Measurements from ENCODE around the gene VWA3B. TPM values are rescaled to one million over a fixed set of nuclear protein-coding genes. Genes with fewer than 3 reads are reported as not detected.

Gene VWA3B
- total and polyA plus RNA-seq, 2 experiments from 2014 or later = not detected

DNA sequence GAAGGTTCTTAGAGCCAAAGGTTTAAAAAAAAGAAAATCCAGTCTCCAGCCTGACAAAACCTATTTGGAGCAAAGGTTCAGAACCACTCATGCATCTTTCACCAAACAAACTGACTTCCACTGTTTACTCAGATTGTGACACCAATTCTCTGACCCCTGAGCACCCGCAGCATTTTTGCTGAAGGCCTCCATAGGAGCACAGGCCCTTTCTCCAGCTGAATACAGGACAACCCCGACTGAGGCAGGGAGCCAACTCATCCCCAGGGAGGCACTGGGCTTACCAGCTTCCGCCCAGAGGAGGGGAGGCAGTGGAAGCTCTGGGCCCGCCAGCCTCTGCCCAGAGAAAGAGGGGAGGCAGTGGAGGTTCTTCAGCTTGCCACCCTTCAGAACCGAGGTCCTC is 208.3 kb downstream of the VWA3B start:
- H3K9me3 ChIP-seq (ENCODE audit: low read depth) = no peaks in the 10 kb centered on the region
- no peak overlapping the region for H3K9ac ChIP-seq
- in situ Hi-C loops (cut with MboI) = no loop called here
- H3K9me2 ChIP-seq (ENCODE audit: insufficient read depth) = no peaks in the 10 kb centered on the region
- no peaks in the 10 kb centered on the region for H4K20me1 ChIP-seq (ENCODE audit: insufficient read depth)
- H3K4me3 ChIP-seq = no peak overlapping the region
- 45 to 47% methylated on average over 5 of the region's 5 CpGs for WGBS, 2 experiments (ENCODE audit: low coverage in 1 of 2, low lambda C conversion rate in 2 of 2, missing lambda C conversion rate in 2 of 2)
- no peak overlapping the region for H2AFZ ChIP-seq
- no peaks in the 10 kb centered on the region for H3K4me1 ChIP-seq (ENCODE audit: insufficient read depth)
- H3K4me2 ChIP-seq (ENCODE audit: unreplicated experiment) = no peak overlapping the region
- H3K27me3 ChIP-seq (replicated peaks; ENCODE audit: insufficient read depth) = no peaks in the 10 kb centered on the region
- H3K79me2 ChIP-seq (ENCODE audit: insufficient read depth) = no peaks in the 10 kb centered on the region
- no peak overlapping the region for H3K27ac ChIP-seq
- no peak for DNase-seq
- H3F3A ChIP-seq (ENCODE audit: insufficient read depth) = no peaks in the 10 kb centered on the region
- no peaks in the 10 kb centered on the region for H3K36me3 ChIP-seq (ENCODE audit: low read depth)
- TF ChIP-seq EZH2phosphoT487 (IDR thresholded peaks at IDR 0.05; ENCODE audit: insufficient read depth, low read depth) (no peak), EZH2 (IDR thresholded peaks at IDR 0.05; ENCODE audit: insufficient read depth, poor library complexity, severe bottlenecking) (no peak)

DNA sequence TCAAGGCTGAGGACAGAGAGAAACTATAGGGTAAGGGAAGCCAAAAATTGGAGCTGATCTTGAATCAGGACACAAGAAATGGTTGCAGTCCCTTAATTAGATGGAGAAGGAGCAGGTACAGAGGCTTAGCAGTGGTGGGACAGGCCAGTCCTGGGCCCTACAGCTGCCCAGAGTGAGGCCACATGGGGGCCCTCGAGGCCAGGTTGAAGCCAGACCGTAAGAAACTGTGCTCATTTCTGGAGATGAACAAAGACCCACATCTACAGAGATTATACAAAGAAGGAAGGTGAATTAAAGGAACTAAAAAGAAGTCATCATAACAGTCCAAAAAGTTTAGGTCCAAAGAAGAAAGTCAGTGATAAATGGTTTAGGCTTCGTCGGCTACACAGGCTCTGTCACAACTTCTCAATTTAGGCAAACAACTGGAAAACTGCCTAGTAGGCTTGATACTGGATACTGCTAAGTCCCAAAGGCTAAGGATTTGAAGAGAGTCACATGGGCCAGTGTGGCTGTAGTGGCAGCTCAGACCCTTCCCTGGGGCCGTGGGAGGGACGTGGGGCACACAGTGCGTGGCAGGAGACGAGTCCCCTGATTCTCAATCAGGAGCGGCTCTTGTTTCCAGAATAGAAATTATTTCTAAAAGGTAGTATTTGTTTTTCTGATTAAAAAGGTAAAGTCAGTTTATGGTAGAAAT is 208.9 kb downstream of the VWA3B start:
- Histone ChIP-seq H4K20me1 (ENCODE audit: insufficient read depth) (no peaks in the 10 kb centered on the region), H3K9me2 (ENCODE audit: insufficient read depth) (no peaks in the 10 kb centered on the region), H3K79me2 (ENCODE audit: insufficient read depth) (no peaks in the 10 kb centered on the region), H3K9ac (no peak overlapping the region), H3K36me3 (ENCODE audit: low read depth) (no peaks in the 10 kb centered on the region), H3K4me1 (ENCODE audit: insufficient read depth) (no peaks in the 10 kb centered on the region), H2AFZ (no peak overlapping the region), H3K4me2 (ENCODE audit: unreplicated experiment) (no peak overlapping the region), H3F3A (ENCODE audit: insufficient read depth) (no peaks in the 10 kb centered on the region), H3K4me3 (no peak overlapping the region), H3K27me3 (replicated peaks; ENCODE audit: insufficient read depth) (no peaks in the 10 kb centered on the region), H3K9me3 (ENCODE audit: low read depth) (no peaks in the 10 kb centered on the region), H3K27ac (no peak overlapping the region)
- in situ Hi-C loops (cut with MboI) = no loop called here
- no peak for TF ChIP-seq EZH2phosphoT487 (IDR thresholded peaks at IDR 0.05; ENCODE audit: insufficient read depth, low read depth)
- TF ChIP-seq EZH2 (IDR thresholded peaks at IDR 0.05; ENCODE audit: insufficient read depth, poor library complexity, severe bottlenecking) = no peak
- no peak for DNase-seq
- WGBS, 2 experiments (ENCODE audit: low coverage in 1 of 2, low lambda C conversion rate in 2 of 2, missing lambda C conversion rate in 2 of 2) = 87 to 92% methylated on average over 9 of the region's 9 CpGs

DNA sequence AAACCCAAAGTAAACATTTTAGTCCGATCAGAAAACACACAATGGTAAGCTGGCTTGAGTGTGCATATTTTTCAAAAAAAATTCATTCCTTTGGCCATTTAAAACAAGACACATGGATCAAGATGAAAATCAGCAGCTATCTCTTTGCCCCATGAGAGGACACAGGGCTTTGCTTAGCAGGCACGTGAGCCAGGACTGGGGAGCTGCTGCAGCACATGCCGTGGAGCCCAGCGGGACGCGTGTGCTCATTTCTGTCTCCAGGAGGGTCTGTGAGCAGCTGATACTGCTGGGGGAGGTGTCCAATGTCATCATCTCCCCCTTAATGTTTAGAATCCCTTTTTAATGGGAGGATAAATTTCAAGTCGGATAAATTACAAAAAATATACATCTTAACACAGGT is 209.5 kb downstream of the VWA3B start:
- in situ Hi-C loops (cut with MboI) = no loop called here
- no peaks in the 10 kb centered on the region for H3K79me2 ChIP-seq (ENCODE audit: insufficient read depth)
- no peak overlapping the region for H2AFZ ChIP-seq
- no peaks in the 10 kb centered on the region for H3K27me3 ChIP-seq (replicated peaks; ENCODE audit: insufficient read depth)
- H3F3A ChIP-seq (ENCODE audit: insufficient read depth) = no peaks in the 10 kb centered on the region
- H3K4me2 ChIP-seq (ENCODE audit: unreplicated experiment) = no peak overlapping the region
- no peak overlapping the region for H3K4me3 ChIP-seq
- no peaks in the 10 kb centered on the region for H3K9me2 ChIP-seq (ENCODE audit: insufficient read depth)
- no peaks in the 10 kb centered on the region for H3K9me3 ChIP-seq (ENCODE audit: low read depth)
- H3K36me3 ChIP-seq (ENCODE audit: low read depth) = no peaks in the 10 kb centered on the region
- H4K20me1 ChIP-seq (ENCODE audit: insufficient read depth) = no peaks in the 10 kb centered on the region
- H3K4me1 ChIP-seq (ENCODE audit: insufficient read depth) = no peaks in the 10 kb centered on the region
- H3K9ac ChIP-seq = no peak overlapping the region
- no peak overlapping the region for H3K27ac ChIP-seq
- DNase-seq = no peak
- no peak for TF ChIP-seq EZH2phosphoT487 (IDR thresholded peaks at IDR 0.05; ENCODE audit: insufficient read depth, low read depth)
- no peak for TF ChIP-seq EZH2 (IDR thresholded peaks at IDR 0.05; ENCODE audit: insufficient read depth, poor library complexity, severe bottlenecking)
- WGBS, 2 experiments (ENCODE audit: low coverage in 1 of 2, low lambda C conversion rate in 2 of 2, missing lambda C conversion rate in 2 of 2) = 55 to 56% methylated on average over 7 of the region's 7 CpGs

DNA sequence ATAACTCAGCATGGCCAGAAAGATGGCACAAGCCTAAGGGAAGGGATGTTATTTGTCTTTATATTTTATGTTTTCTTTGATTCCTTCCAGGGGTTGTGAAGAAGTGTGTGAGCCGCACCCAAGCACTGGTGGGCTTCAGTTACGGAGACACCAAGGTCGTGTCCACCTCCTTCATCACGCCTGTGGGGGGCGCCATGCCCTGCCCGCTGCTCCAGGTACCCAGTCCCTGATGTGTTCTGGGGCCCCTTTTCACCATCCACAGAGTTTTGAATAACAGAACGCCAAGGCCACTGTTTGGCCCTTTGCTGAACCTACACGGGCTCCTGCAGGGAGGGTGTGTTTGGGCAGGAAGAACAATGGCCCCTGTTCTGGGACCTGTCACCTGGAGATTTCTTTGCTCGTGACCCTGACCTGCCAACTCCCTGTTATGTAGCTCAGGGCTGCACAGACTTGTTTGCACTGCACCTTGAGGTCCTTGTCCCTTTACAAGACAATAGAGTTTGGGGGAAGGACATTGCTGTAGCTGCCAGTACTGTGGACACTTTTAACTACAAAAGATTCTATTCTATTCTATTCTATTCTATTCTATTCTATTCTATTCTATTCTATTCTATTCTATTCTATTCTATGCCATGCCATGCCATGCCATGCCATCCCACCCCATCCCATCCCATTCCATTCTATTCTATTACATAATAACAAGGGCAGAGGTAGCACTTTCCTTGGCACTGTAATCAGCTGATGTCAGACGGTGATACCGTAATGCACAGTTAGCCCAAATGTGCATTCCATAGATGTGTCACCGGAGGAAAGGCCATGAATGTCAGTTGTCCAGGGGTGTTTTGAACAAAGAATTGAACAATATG is 211.1 kb downstream of the VWA3B start:
- no peaks in the 10 kb centered on the region; the same call in 1 of the 2 replicates for H3K27me3 ChIP-seq (replicated peaks; ENCODE audit: insufficient read depth)
- no peaks in the 10 kb centered on the region for H3K79me2 ChIP-seq (ENCODE audit: insufficient read depth)
- no peak overlapping the region for H3K27ac ChIP-seq
- no peaks in the 10 kb centered on the region for H3F3A ChIP-seq (ENCODE audit: insufficient read depth)
- H3K36me3 ChIP-seq (ENCODE audit: low read depth) = no peaks in the 10 kb centered on the region
- no peaks in the 10 kb centered on the region for H3K9me2 ChIP-seq (ENCODE audit: insufficient read depth)
- H3K4me1 ChIP-seq (ENCODE audit: insufficient read depth) = no peaks in the 10 kb centered on the region
- WGBS, 2 experiments (ENCODE audit: low coverage in 1 of 2, low lambda C conversion rate in 2 of 2, missing lambda C conversion rate in 2 of 2) = 50 to 53% methylated on average over 12 of the region's 12 CpGs
- H3K4me3 ChIP-seq = no peak overlapping the region
- no peak overlapping the region for H3K4me2 ChIP-seq (ENCODE audit: unreplicated experiment)
- no peak for TF ChIP-seq EZH2phosphoT487 (IDR thresholded peaks at IDR 0.05; ENCODE audit: insufficient read depth, low read depth)
- TF ChIP-seq EZH2 (IDR thresholded peaks at IDR 0.05; ENCODE audit: insufficient read depth, poor library complexity, severe bottlenecking) = no peak
- in situ Hi-C loops (cut with MboI) = no loop called here
- DNase-seq = no peak
- H2AFZ ChIP-seq = no peak overlapping the region
- H3K9ac ChIP-seq = no peak overlapping the region
- H3K9me3 ChIP-seq (ENCODE audit: low read depth) = no peaks in the 10 kb centered on the region
- no peaks in the 10 kb centered on the region for H4K20me1 ChIP-seq (ENCODE audit: insufficient read depth)
